ENCODE measurements around the gene ADORA1. TPM values are rescaled to one million over a fixed set of nuclear protein-coding genes. Genes with fewer than 3 reads are reported as not detected.

ADORA1 gene
- total and polyA plus RNA-seq, 2 of the 13 experiments (the other 11 are each of a cell fraction or from before 2014, with no cell fraction given), result 0.11 TPM; not detected in 1

GRCh38 chr1:203167026-203167912, 39.7 kb downstream of the ADORA1 start:
- Histone ChIP-seq H3K4me1 (ENCODE audit: insufficient read depth, low read length) (no peaks in the 10 kb centered on the region), H4K20me1 (ENCODE audit: insufficient read depth, low read length) (0 out of 2 replicates have a peak, but pooled peaks cover 3% of the 10 kb centered on the region), H3K36me3 (replicated peaks in 1 of 2; ENCODE audit: control insufficient read depth in 1 of 2, insufficient read depth in 2 of 2, low read length in 2 of 2) (no peaks in the 10 kb centered on the region), H3K9me3 (ENCODE audit: low read length) (no peaks in the 10 kb centered on the region), H3K9ac (ENCODE audit: insufficient read depth, low read depth, low read length) (no peak overlapping the region), H3K79me2 (ENCODE audit: insufficient read depth, low read length) (no peaks in the 10 kb centered on the region), H2AFZ (ENCODE audit: low read length) (no peak overlapping the region), H3K4me3 (replicated peaks in 1 of 3; ENCODE audit: insufficient read depth in 1 of 3, low read depth in 2 of 3, low read length in 3 of 3) (no peak overlapping the region), H3K27ac (ENCODE audit: extremely low read length, insufficient read depth, low read length) (no peak overlapping the region), H3K27me3 (ENCODE audit: control insufficient read depth in 1 of 2, insufficient read depth in 2 of 2, low read length in 2 of 2) (peaks cover 3 to 6% of the 10 kb centered on the region in 2 experiments; a peak in 3 of 5 replicates), H3K4me2 (ENCODE audit: low read depth, low read length) (no peak overlapping the region)
- 74% methylated on average over 10 of the region's 23 CpGs for WGBS (ENCODE audit: low lambda C conversion rate)
- ATAC-seq, result no peak
- intact Hi-C loops (cut with micrococcal nuclease; ENCODE audit: unreplicated experiment) (loop anchor here (2.0 kb wide), 1 partner anchor 100 kb away; no protein-coding TSS in a partner anchor), in situ Hi-C loops (cut with HindIII; ENCODE audit: extremely low pct_ligation_motif_present, low pct_unique_long_range_greater_than_20kb) (loop anchor here (5.0 kb wide), 1 partner anchor 50 kb away; no protein-coding TSS in a partner anchor)
- BruUV-seq (replicated peaks), result no TSS peak
- DNase-seq (ENCODE audit: low spot score), result no peak
- TF ChIP-seq NFKBIZ (CRISPR knock-in tag; IDR thresholded peaks at IDR 0.05), result no peak
- TF ChIP-seq GATAD1 (CRISPR knock-in tag; IDR thresholded peaks at IDR 0.05), result no peak
- TF ChIP-seq CERS6 (CRISPR knock-in tag; IDR thresholded peaks at IDR 0.05), result no peak
- TF ChIP-seq ZNF878 (CRISPR knock-in tag; IDR thresholded peaks at IDR 0.05), result no peak
- TF ChIP-seq ARID3A (IDR thresholded peaks at IDR 0.05; ENCODE audit: low read depth, low read length), result no peak
- TF ChIP-seq HDAC6 (IDR thresholded peaks at IDR 0.05; ENCODE audit: low read depth, low read length), result no peak
- no peak for TF ChIP-seq ZFP36L2 (CRISPR knock-in tag; IDR thresholded peaks at IDR 0.05)
- no peak for TF ChIP-seq ISL2 (CRISPR knock-in tag; IDR thresholded peaks at IDR 0.05)
- TF ChIP-seq ZNF672 (CRISPR knock-in tag; IDR thresholded peaks at IDR 0.05), result no peak
- no peak for TF ChIP-seq TRIM24 (CRISPR knock-in tag; IDR thresholded peaks at IDR 0.05)
- POLR2A ChIA-PET, result no interaction called here
- CTCF ChIA-PET (ENCODE audit: low intra/inter-chr PET ratio, low total read pairs), result interaction anchor here (0.7 to 1.8 kb wide), 2 partner anchors 49 to 102 kb away, joined by 3 to 15 read pairs; no protein-coding TSS in a partner anchor
- no peak for FAIRE-seq

Measured in HepG2 (cell line).